GM23338 (cell line): Measurements from ENCODE around the gene LONP1. TPM values are rescaled to one million over a fixed set of nuclear protein-coding genes. Genes with fewer than 3 reads are reported as not detected.
A peak's percentile ranks its signal among the peaks of the same experiment; 100 is the strongest.

ENCODE experiments used
- ATAC-seq: fragments of 200-7000 bp; cut with Tn5 transposase; 3 replicates; pipeline ENCODE4 v1.9.1; 2020
- DNase-seq: peaks from one replicate; pipeline ENCODE4 v3.0.0-alpha.2; 2015; ENCODE audit warnings: low spot score
- H2AFZ ChIP-seq: fragments of 200-600 bp; sonication (generic); 2 replicates; pipeline ENCODE4 v1.8.0; 2016; ENCODE audit warnings: antibody characterized with exemption, mild to moderate bottlenecking, moderate library complexity
- H3F3A ChIP-seq: fragments of 200-600 bp; sonication (generic); replicated peaks from 2 replicates; pipeline ENCODE4 v1.8.0; 2017; ENCODE audit warnings: antibody characterized with exemption, mixed run types, low read depth
- H3K27ac ChIP-seq: fragments of 200-600 bp; sonication (generic); 2 replicates; pipeline ENCODE4 v1.6.1; 2016; ENCODE audit warnings: low read depth
- H3K27me3 ChIP-seq: fragments of 200-600 bp; sonication (generic); 2 replicates; pipeline ENCODE4 v1.8.0; 2016; ENCODE audit warnings: mild to moderate bottlenecking, mixed run types, moderate library complexity; ENCODE audit not compliant: insufficient read depth
- H3K36me3 ChIP-seq: fragments of 200-600 bp; sonication (generic); 2 replicates; pipeline ENCODE4 v1.8.0; 2016; ENCODE audit warnings: mild to moderate bottlenecking; ENCODE audit not compliant: insufficient read depth
- H3K4me1 ChIP-seq: fragments of 200-600 bp; sonication (generic); 2 replicates; pipeline ENCODE4 v1.8.0; 2016; ENCODE audit warnings: mild to moderate bottlenecking, moderate library complexity; ENCODE audit not compliant: insufficient read depth
- H3K4me2 ChIP-seq: fragments of 200-600 bp; sonication (generic); 2 replicates; pipeline ENCODE4 v1.7.1; 2017; ENCODE audit warnings: mixed run types
- H3K4me3 ChIP-seq: fragments of 200-600 bp; sonication (generic); 2 replicates; pipeline ENCODE4 v1.6.1; 2016; ENCODE audit warnings: mixed run types
- H3K79me2 ChIP-seq: fragments of 200-600 bp; sonication (generic); replicated peaks from 2 replicates; pipeline ENCODE4 v1.8.0; 2017; ENCODE audit warnings: mild to moderate bottlenecking; ENCODE audit not compliant: insufficient read depth
- H3K9me2 ChIP-seq: fragments of 200-600 bp; sonication (generic); 2 replicates; pipeline ENCODE4 v1.8.0; 2017; ENCODE audit not compliant: insufficient read depth
- H4K20me1 ChIP-seq: fragments of 200-600 bp; sonication (generic); replicated peaks from 2 replicates; pipeline ENCODE4 v1.8.0; 2017; ENCODE audit warnings: mild to moderate bottlenecking; ENCODE audit not compliant: insufficient read depth
- H3K27ac Mint-ChIP-seq: 2 replicates; pipeline ENCODE4 v1.8.0; 2020; ENCODE audit warnings: inconsistent platforms, mild to moderate bottlenecking, moderate library complexity, mixed read lengths
- H3K27me3 Mint-ChIP-seq: 3 replicates; pipeline ENCODE4 v1.8.0; 2022; ENCODE audit warnings: low read depth, mild to moderate bottlenecking, moderate library complexity, mixed read lengths, inconsistent platforms; ENCODE audit not compliant: insufficient read depth, poor library complexity
- H3K36me3 Mint-ChIP-seq: 3 replicates; pipeline ENCODE4 v1.8.0; 2021; ENCODE audit warnings: low read depth, mild to moderate bottlenecking, inconsistent platforms, moderate library complexity, mixed read lengths
- H3K4me1 Mint-ChIP-seq: 3 replicates; pipeline ENCODE4 v1.8.0; 2020; ENCODE audit warnings: mild to moderate bottlenecking, inconsistent platforms, mixed read lengths
- H3K4me3 Mint-ChIP-seq: 3 replicates; pipeline ENCODE4 v1.8.0; 2021; ENCODE audit warnings: moderate library complexity, mild to moderate bottlenecking, inconsistent platforms, mixed read lengths
- H3K9me3 Mint-ChIP-seq: 3 replicates; pipeline ENCODE4 v1.8.0; 2020; ENCODE audit warnings: moderate library complexity, mild to moderate bottlenecking, inconsistent platforms, mixed read lengths
- CREB1 ChIP-seq: fragments of 250-450 bp; sonication (Bioruptor Pico); IDR thresholded peaks from 2 replicates; pipeline ENCODE4 v1.5.0; 2020; ENCODE audit warnings: low read depth, mild to moderate bottlenecking, moderate library complexity
- EZH2 ChIP-seq: fragments of 200-600 bp; sonication (generic); IDR thresholded peaks from one replicate; pipeline ENCODE4 v1.8.0; 2017; ENCODE audit warnings: antibody characterized with exemption, mild to moderate bottlenecking, low read depth; ENCODE audit not compliant: unreplicated experiment
- EZH2phosphoT487 ChIP-seq: fragments of 200-600 bp; sonication (generic); IDR thresholded peaks from one replicate; pipeline ENCODE4 v1.8.1; 2018; ENCODE audit warnings: antibody characterized with exemption; ENCODE audit not compliant: unreplicated experiment
- JUNB ChIP-seq: IDR thresholded peaks from one replicate; pipeline ENCODE4 v1.6.1; 2016; ENCODE audit warnings: antibody characterized with exemption; ENCODE audit not compliant: unreplicated experiment
- NANOG ChIP-seq: IDR thresholded peaks from 2 replicates; pipeline ENCODE4 v1.6.1; 2016; ENCODE audit warnings: antibody characterized with exemption, borderline replicate concordance
- POLR2AphosphoS5 ChIP-seq: IDR thresholded peaks from 2 replicates; pipeline ENCODE4 v1.6.1; 2016; ENCODE audit warnings: antibody characterized with exemption, low read depth
- STAT1 ChIP-seq: IDR thresholded peaks from one replicate; pipeline ENCODE4 v1.6.1; 2016; ENCODE audit warnings: antibody characterized with exemption; ENCODE audit not compliant: unreplicated experiment
- ZNF114 ChIP-seq: fragments of 250-450 bp; sonication (Bioruptor Pico); IDR thresholded peaks from 2 replicates; pipeline ENCODE4 v1.5.0; 2020; ENCODE audit warnings: mild to moderate bottlenecking, moderate library complexity
- ZNF331 ChIP-seq: fragments of 250-450 bp; sonication (Bioruptor Pico); IDR thresholded peaks from 2 replicates; pipeline ENCODE4 v1.5.0; 2020; ENCODE audit warnings: low read depth, mild to moderate bottlenecking, moderate library complexity
- polyA plus RNA-seq: library from polyadenylated mRNA; unstranded; fragments of >200 nt; fragmentation: Nextera tagmentation; extraction: Ambion mirVana; gene quantifications from 2 replicates; pipeline ENCODE4 v1.2.1, GENCODE V29; 2016
- total RNA-seq: library from RNA; depleted of rRNA; stranded (reverse); fragments of >200 nt; shearing (Covaris generic); gene quantifications from 2 replicates; pipeline ENCODE4 v1.2.3, GENCODE V29; 2014
- TF ChIP-seq, protein P1 (sequence below): IDR thresholded peaks from 2 replicates; pipeline ENCODE4 v1.6.1; 2016; ENCODE audit warnings: antibody characterized with exemption
- TF ChIP-seq, protein P2 (sequence below): fragments of 250-450 bp; sonication (Bioruptor Pico); IDR thresholded peaks from 2 replicates; pipeline ENCODE4 v1.5.0; 2020; ENCODE audit warnings: mild to moderate bottlenecking, moderate library complexity
- TF ChIP-seq, protein P3 (sequence below), 2 experiments: fragments of 200-600 bp in 1 of 2; sonication (generic) in 1 of 2; conservative IDR thresholded peaks; 2 replicates each; pipeline versions ENCODE4 v1.5.1 to v1.6.1; 2016 to 2017; ENCODE audit warnings: antibody characterized with exemption in 2 of 2, low read depth in 2 of 2, mild to moderate bottlenecking in 2 of 2, moderate library complexity in 1 of 2

LONP1 gene
- total and polyA plus RNA-seq, 2 experiments from 2014 or later: 68.6 to 137 TPM

DNA sequence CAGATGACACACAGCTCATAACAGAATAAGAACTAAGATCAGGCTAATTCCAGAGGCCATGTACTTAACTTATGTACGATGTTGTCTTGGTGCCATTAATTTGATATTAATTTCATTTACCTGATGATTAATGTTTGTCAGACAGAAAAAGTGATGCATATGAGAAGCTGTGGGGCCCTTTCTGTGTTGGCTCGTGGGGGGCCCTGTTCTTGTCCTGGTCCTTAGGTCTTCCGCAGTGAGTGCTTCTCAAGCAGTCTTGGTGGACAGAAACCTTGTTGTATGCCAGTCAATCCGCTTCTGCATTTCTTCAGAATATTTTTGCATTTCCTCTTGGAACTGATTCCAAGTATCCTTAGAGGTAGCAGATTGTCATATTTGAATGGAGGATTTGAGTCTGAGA is 76.9 kb downstream of the LONP1 start:
- H4K20me1 ChIP-seq: peaks cover 85% of the 10 kb centered on the region
- peaks cover 71% of the 10 kb centered on the region for H3K36me3 Mint-ChIP-seq
- peaks cover 52% of the 10 kb centered on the region for H3K36me3 ChIP-seq

More for the DNA sequence above, 76.9 kb downstream of the LONP1 start:
- Histone ChIP-seq H3K4me1 (no peaks in the 10 kb centered on the region), H3F3A (peaks cover 13% of the 10 kb centered on the region; the same call in 1 of the 2 replicates), H3K79me2 (peaks cover 90% of the 10 kb centered on the region), H3K27ac (0 out of 2 replicates have a peak overlapping the region, but pooled peaks have one; percentile 32), H3K4me3 (no peak overlapping the region), H2AFZ (no peak overlapping the region), H3K4me2 (no peak overlapping the region), H3K9me2 (no peaks in the 10 kb centered on the region), H3K27me3 (no peaks in the 10 kb centered on the region)
- TF ChIP-seq NANOG (no peak), EZH2phosphoT487 (no peak), JUNB (no peak), CREB1 (CRISPR knock-in tag) (no peak), STAT1 (no peak), ZNF331 (CRISPR knock-in tag) (no peak), ZNF114 (CRISPR knock-in tag) (no peak), POLR2AphosphoS5 (no peak), EZH2 (no peak)
- TF ChIP-seq, protein P1, sequence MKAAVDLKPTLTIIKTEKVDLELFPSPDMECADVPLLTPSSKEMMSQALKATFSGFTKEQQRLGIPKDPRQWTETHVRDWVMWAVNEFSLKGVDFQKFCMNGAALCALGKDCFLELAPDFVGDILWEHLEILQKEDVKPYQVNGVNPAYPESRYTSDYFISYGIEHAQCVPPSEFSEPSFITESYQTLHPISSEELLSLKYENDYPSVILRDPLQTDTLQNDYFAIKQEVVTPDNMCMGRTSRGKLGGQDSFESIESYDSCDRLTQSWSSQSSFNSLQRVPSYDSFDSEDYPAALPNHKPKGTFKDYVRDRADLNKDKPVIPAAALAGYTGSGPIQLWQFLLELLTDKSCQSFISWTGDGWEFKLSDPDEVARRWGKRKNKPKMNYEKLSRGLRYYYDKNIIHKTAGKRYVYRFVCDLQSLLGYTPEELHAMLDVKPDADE: no peak
- TF ChIP-seq, protein P2, sequence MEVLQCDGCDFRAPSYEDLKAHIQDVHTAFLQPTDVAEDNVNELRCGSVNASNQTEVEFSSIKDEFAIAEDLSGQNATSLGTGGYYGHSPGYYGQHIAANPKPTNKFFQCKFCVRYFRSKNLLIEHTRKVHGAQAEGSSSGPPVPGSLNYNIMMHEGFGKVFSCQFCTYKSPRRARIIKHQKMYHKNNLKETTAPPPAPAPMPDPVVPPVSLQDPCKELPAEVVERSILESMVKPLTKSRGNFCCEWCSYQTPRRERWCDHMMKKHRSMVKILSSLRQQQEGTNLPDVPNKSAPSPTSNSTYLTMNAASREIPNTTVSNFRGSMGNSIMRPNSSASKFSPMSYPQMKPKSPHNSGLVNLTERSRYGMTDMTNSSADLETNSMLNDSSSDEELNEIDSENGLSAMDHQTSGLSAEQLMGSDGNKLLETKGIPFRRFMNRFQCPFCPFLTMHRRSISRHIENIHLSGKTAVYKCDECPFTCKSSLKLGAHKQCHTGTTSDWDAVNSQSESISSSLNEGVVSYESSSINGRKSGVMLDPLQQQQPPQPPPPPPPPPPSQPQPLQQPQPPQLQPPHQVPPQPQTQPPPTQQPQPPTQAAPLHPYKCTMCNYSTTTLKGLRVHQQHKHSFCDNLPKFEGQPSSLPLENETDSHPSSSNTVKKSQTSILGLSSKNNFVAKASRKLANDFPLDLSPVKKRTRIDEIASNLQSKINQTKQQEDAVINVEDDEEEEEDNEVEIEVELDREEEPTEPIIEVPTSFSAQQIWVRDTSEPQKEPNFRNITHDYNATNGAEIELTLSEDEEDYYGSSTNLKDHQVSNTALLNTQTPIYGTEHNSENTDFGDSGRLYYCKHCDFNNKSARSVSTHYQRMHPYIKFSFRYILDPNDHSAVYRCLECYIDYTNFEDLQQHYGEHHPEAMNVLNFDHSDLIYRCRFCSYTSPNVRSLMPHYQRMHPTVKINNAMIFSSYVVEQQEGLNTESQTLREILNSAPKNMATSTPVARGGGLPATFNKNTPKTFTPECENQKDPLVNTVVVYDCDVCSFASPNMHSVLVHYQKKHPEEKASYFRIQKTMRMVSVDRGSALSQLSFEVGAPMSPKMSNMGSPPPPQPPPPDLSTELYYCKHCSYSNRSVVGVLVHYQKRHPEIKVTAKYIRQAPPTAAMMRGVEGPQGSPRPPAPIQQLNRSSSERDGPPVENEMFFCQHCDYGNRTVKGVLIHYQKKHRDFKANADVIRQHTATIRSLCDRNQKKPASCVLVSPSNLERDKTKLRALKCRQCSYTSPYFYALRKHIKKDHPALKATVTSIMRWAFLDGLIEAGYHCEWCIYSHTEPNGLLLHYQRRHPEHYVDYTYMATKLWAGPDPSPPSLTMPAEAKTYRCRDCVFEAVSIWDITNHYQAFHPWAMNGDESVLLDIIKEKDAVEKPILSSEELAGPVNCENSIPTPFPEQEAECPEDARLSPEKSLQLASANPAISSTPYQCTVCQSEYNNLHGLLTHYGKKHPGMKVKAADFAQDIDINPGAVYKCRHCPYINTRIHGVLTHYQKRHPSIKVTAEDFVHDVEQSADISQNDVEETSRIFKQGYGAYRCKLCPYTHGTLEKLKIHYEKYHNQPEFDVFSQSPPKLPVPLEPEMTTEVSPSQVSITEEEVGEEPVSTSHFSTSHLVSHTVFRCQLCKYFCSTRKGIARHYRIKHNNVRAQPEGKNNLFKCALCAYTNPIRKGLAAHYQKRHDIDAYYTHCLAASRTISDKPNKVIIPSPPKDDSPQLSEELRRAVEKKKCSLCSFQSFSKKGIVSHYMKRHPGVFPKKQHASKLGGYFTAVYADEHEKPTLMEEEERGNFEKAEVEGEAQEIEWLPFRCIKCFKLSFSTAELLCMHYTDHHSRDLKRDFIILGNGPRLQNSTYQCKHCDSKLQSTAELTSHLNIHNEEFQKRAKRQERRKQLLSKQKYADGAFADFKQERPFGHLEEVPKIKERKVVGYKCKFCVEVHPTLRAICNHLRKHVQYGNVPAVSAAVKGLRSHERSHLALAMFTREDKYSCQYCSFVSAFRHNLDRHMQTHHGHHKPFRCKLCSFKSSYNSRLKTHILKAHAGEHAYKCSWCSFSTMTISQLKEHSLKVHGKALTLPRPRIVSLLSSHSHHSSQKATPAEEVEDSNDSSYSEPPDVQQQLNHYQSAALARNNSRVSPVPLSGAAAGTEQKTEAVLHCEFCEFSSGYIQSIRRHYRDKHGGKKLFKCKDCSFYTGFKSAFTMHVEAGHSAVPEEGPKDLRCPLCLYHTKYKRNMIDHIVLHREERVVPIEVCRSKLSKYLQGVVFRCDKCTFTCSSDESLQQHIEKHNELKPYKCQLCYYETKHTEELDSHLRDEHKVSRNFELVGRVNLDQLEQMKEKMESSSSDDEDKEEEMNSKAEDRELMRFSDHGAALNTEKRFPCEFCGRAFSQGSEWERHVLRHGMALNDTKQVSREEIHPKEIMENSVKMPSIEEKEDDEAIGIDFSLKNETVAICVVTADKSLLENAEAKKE (CRISPR knock-in tag): no peak
- TF ChIP-seq, protein P3, sequence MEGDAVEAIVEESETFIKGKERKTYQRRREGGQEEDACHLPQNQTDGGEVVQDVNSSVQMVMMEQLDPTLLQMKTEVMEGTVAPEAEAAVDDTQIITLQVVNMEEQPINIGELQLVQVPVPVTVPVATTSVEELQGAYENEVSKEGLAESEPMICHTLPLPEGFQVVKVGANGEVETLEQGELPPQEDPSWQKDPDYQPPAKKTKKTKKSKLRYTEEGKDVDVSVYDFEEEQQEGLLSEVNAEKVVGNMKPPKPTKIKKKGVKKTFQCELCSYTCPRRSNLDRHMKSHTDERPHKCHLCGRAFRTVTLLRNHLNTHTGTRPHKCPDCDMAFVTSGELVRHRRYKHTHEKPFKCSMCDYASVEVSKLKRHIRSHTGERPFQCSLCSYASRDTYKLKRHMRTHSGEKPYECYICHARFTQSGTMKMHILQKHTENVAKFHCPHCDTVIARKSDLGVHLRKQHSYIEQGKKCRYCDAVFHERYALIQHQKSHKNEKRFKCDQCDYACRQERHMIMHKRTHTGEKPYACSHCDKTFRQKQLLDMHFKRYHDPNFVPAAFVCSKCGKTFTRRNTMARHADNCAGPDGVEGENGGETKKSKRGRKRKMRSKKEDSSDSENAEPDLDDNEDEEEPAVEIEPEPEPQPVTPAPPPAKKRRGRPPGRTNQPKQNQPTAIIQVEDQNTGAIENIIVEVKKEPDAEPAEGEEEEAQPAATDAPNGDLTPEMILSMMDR (conservative IDR thresholded peaks at IDR 0.05; ENCODE audit: low read depth in 2 of 2): no peak
- ATAC-seq (no peak), DNase-seq (no peak)
- H3K4me1 Mint-ChIP-seq: no peaks in the 10 kb centered on the region; the same call in 2 of the 3 replicates
- no peaks in the 10 kb centered on the region for H3K27me3 Mint-ChIP-seq
- no peaks in the 10 kb centered on the region for H3K9me3 Mint-ChIP-seq
- no peak overlapping the region for H3K27ac Mint-ChIP-seq
- no peak overlapping the region for H3K4me3 Mint-ChIP-seq
